Astrocyte of the hippocampus (primary cell): ENCODE data around the gene LRRC8C.
"Not testable (repeated sequence)": the region's sequence is repeated elsewhere in the genome, so short reads cannot be mapped to it uniquely, and the experiment has no call there.

Experiments
- DNase-seq: peaks from one replicate; pipeline ENCODE4 v3.0.0; 2011; ENCODE audit warnings: low read depth, low spot score

The LRRC8C gene

GRCh38 chr1:89607586-89608318, 25.2 kb upstream of the LRRC8C start:
- DNase-seq: no peak

DNA sequence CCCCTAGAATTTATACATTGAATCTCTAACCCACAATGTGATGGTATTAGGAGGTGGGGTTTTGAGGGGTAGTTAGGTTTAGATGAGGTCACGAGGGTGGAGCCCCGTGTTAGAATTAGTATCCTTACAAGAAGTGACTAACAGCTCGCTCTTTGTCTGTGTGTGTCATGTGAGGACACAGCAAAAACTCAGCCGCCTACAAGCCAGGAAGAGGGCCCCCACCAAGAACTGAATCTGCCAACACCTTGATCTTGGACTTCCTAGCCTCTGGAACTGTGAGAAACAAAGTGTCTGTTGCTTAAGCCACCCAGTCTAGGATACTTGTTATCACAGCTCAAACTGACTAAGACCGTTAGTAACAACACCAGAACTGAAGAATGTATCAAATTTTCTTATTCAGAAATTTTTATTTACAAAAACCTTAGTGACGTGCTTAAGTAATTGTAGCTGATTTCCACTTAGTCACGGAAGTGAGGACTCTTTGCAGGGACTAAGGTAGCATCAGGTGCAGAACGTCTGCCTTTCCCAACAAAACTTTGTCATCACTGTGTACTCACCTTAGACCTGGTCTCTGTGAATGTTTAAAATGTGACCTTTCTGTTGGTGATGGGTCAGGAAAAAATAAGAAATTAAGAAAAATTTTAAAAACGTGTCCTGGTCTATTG, 24.5 kb upstream of the LRRC8C start:
- peak; percentile 5 for DNase-seq

GRCh38 chr1:89608984-89609725, 23.8 kb upstream of the LRRC8C start:
- DNase-seq: no peak

GRCh38 chr1:89609781-89610456, 23.0 kb upstream of the LRRC8C start:
- no peak for DNase-seq

GRCh38 chr1:89610457-89611011, 22.4 kb upstream of the LRRC8C start:
- DNase-seq: no peak

GRCh38 chr1:89611721-89612120, 21.2 kb upstream of the LRRC8C start:
- no peak for DNase-seq

- no peak for DNase-seq
These were observed 19.0 kb upstream of the LRRC8C start for GRCh38 chr1:89613928-89614327.

- DNase-seq: no peak
These were observed 17.0 kb upstream of the LRRC8C start for GRCh38 chr1:89615676-89616598.

DNA sequence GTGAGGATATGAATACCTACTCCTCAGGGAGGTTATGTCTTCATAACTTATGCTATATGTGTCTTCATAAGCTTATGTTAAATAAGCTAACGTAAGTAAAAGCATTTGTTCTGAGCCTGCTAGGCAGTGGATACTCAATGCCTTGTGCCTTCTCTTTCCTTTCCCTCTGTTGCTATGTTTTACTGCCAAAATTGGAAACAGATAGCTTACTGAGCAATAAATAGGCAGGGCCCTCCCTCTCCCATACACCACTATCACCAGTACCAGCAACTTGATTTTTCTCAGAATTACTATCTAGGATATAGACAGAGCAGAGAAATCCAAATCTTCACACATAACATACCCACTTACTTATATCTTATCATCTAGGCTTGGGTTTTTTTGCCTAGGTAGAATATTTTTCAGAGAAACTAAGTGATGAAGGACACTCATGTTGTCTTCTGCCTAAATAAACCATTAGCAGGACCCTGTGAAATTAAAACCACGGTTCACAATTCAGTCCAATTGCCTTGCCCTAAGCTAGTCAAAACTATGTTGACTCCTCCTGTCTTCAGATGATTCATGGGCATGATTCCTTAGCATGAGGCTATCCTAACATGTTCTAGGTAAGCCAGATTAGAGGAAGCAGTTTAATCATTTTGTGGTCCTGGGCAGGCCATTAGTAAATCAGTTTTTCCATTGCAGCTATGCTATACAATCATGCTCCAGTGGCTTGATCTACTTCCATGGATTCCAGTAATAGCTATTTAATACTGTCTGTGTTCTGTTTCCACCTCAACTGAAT, 15.9 kb upstream of the LRRC8C start:
- DNase-seq: no peak

DNA sequence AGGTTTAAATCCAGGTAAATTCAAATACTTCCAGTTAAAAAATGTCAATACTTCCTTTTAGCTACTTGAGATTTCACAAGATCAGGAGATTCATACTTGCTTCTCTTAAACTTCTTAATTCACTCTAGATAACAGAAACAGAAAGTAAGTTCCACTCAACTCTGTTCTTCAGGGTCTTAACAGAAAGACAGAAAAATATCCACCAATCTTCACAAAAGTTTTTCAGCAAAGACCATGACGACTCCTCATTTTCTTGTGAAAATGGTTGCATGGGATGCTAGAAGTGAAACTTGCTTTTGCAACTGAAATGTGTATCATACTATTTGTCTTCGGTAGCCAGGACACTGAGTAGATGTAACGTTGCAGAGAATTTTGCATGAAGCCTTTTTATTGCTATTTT, 12.3 kb upstream of the LRRC8C start:
- DNase-seq: no peak

- no peak for DNase-seq
These were observed 10.0 kb upstream of the LRRC8C start for GRCh38 chr1:89622895-89623294.

GRCh38 chr1:89624314-89624713, 8.6 kb upstream of the LRRC8C start:
- no peak for DNase-seq

DNA sequence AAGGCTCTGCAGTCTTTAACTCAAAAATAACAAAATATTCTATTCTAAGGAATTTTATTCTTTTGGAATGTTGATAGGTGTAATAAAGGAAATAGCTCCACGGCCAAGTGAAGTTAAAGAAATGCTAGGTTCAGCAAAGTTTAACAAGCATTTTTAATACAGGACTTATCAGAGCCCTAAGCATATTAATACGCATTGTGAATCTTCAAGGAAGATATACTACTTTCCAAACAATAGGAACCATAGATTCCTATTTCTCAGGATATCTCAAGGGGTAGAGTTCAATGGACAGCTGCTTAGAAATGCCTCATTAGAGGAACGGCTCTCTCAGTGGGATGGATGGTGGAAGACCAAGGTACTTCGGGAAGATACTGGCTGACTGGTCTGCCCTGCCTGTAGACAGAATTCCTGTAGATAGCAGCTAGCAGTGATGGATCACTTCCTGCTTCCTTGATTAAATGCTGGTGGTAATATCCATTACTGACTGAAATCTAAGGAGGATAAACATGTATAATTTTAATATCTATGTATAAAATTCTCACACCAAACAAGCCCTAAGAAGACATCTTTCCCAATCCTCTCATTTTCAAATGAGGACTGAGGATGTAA, 8.1 kb upstream of the LRRC8C start:
- DNase-seq: no peak

- no peak for DNase-seq
These were observed 5.3 kb upstream of the LRRC8C start for GRCh38 chr1:89627596-89627962.

DNA sequence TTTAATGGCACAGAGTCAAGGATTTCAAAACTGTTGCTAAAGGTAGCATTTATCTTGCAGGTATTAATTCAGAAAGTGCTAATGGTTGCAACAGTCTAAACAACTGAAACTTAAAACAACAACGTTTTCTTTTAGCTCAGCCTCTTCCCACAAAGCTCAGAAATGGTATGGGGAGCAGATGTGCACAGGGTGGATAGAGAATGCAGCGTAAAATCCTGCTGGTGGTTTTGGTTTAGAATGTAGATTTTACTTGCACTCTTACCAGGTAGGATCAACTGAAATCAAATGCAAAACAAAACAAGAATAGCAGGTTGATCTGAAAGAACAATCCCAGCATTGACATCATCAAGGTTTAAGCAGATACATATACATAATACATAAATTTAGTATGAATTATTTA, 3.8 kb upstream of the LRRC8C start:
- no peak for DNase-seq

- not testable (repeated sequence) for DNase-seq
These were observed 3.3 kb upstream of the LRRC8C start for GRCh38 chr1:89629600-89629999.

DNA sequence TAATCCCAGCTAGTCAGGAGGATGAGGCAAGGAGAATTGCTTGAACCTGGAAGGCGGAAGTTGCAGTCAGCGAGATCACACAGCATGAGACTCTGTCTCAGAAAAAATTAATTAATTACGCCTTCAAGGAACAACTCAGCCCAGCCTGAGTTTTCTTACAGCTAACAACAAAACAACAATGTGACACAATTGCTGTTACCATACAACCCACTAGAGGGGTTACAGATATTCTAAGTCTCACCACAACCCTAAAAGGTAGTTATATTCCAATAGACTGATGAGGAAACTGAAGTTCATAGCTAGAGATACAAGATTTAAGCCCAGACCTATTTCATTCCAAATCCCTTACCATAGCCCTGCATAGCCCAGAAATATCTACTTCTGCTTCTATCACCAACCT, 2.9 kb upstream of the LRRC8C start:
- DNase-seq: no peak

DNA sequence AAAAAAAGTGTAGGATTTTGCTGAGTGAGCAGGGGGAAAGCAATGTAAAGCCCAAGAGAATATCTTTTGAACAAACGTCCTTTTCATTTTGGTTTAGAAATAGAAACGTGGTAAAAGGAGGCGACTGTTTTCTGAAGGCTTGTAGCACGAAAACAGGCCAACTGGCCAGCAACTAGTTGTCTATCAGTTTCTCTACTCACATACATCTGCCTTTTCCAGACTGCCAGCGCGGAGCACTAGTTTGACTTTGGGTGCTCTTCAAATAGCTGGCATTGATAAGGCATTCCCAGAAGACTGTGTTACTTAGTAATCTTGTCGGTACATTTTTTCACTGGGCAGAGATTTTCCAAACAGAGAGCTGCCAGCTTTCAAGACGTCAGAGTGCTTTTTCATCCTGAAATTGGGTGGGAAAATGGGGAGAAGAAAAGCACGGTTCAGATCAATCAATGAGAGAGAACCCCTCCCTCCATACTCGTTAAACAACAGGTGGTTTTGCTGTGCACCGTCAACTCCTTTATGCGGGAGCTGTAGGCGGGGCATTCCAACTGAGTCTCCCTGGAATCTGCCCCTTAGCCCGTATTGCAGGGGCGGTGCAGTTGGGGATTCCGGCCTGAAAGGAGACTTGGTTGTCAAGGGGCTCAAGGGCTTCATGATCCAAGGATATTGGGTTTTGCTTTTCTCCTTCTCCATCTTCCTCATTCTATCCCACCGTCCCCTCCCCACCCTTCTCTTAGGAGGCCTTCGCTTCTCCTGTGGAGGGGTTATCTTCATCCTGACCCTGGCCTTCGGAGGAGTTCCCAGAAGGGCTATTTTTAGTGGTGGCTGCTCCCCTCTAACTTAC, 884 bp upstream of the LRRC8C start:
- peak; percentile 48 for DNase-seq
